Activated CD4-positive, CD25-positive, alpha-beta regulatory T cell treated with anti-CD3 and anti-CD28 coated beads, Interleukin-2, amount 50 U/mL, for 16 hours (primary cell): ENCODE measurements around the gene PEMT.
"Not testable (repeated sequence)": the region's sequence is repeated elsewhere in the genome, so short reads cannot be mapped to it uniquely, and the experiment has no call there.

ENCODE experiments used
- DNase-seq: peaks from one replicate; pipeline ENCODE4 v3.0.0-alpha.2; 2020; ENCODE audit warnings: low read depth, low spot score

Gene PEMT

GRCh38 chr17:17487998-17488397, 103.5 kb downstream of the PEMT start:
- no peak for DNase-seq

GRCh38 chr17:17486416-17486815, 105.1 kb downstream of the PEMT start:
- not testable (repeated sequence) for DNase-seq

GRCh38 chr17:17485420-17485819, 106.1 kb downstream of the PEMT start:
- no peak for DNase-seq

GRCh38 chr17:17484451-17484899, 107.0 kb downstream of the PEMT start:
- DNase-seq = no peak

GRCh38 chr17:17481860-17482259, 109.6 kb downstream of the PEMT start:
- no peak for DNase-seq

GRCh38 chr17:17480593-17481148, 110.8 kb downstream of the PEMT start:
- DNase-seq = no peak

GRCh38 chr17:17479209-17479608, 112.3 kb downstream of the PEMT start:
- DNase-seq = no peak

- DNase-seq = peak; percentile 94
Measured at GRCh38 chr17:17476865-17477467, 114.5 kb downstream of the PEMT start, which contains the start of gene MED9. Gene MED9 (plus strand): TSS chr17:17477000. CDS start chr17:17477042, 42 bp downstream.

GRCh38 chr17:17474341-17474740, 117.2 kb downstream of the PEMT start:
- DNase-seq = no peak

GRCh38 chr17:17472333-17472920, 119.1 kb downstream of the PEMT start:
- DNase-seq = no peak

GRCh38 chr17:17469996-17470395, 121.5 kb downstream of the PEMT start:
- DNase-seq = no peak

GRCh38 chr17:17469358-17469757, 122.2 kb downstream of the PEMT start:
- DNase-seq = no peak

GRCh38 chr17:17468217-17469010, 123.1 kb downstream of the PEMT start:
- DNase-seq = no peak

GRCh38 chr17:17467720-17468119, 123.8 kb downstream of the PEMT start:
- DNase-seq = no peak

- no peak for DNase-seq
Measured at GRCh38 chr17:17467016-17467415, 124.5 kb downstream of the PEMT start.

- no peak for DNase-seq
Measured at GRCh38 chr17:17466511-17466910, 125.0 kb downstream of the PEMT start.

- not testable (repeated sequence) for DNase-seq
Measured at GRCh38 chr17:17465878-17466277, 125.6 kb downstream of the PEMT start.

- no peak for DNase-seq
Measured at GRCh38 chr17:17463821-17464220, 127.7 kb downstream of the PEMT start.

GRCh38 chr17:17462048-17462824, 129.3 kb downstream of the PEMT start:
- DNase-seq = no peak

GRCh38 chr17:17460038-17460437, 131.5 kb downstream of the PEMT start:
- DNase-seq = no peak

GRCh38 chr17:17457680-17458079, 133.8 kb downstream of the PEMT start:
- no peak for DNase-seq

- no peak for DNase-seq
Measured at GRCh38 chr17:17456251-17456650, 135.3 kb downstream of the PEMT start.
